K562 (cell line): Measurements from ENCODE around the gene FSTL3.

Source experiments
- TF ChIP-seq, protein P1 (sequence below): sonication (generic); IDR thresholded peaks from 2 replicates; pipeline ENCODE4 v1.6.1; 2016
- TF ChIP-seq, protein P2 (sequence below), 2 experiments: fragments of 450-650 bp; formaldehyde crosslinking in 1 of 2; IDR thresholded peaks; 2 replicates each; pipeline versions ENCODE4 v1.4.0 to v1.6.1; 2014 to 2020; ENCODE audit warnings: mild to moderate bottlenecking in 2 of 2, borderline replicate concordance in 1 of 2, low read depth in 1 of 2

DNA sequence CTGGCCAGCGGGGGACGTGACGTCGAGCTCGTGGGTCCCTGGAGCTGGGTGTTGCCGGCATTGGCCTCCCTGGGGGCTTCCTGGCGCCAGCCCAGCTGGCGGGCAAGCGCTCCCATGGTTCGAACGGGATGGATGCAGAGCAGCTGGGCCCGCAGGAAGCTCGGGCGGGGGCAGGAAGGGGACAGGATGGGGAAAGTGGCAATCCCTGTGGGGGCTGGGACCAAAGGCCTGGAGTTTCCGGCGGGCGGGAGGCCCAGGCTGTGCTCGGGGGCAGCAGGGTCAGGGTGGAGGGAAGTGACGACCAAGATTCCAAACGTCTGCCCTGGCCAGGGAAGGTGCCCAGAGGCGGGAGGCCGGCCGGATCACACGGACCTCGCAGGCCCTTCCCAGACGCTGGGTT is 51.8 kb downstream of the FSTL3 start:
- TF ChIP-seq, protein P1, sequence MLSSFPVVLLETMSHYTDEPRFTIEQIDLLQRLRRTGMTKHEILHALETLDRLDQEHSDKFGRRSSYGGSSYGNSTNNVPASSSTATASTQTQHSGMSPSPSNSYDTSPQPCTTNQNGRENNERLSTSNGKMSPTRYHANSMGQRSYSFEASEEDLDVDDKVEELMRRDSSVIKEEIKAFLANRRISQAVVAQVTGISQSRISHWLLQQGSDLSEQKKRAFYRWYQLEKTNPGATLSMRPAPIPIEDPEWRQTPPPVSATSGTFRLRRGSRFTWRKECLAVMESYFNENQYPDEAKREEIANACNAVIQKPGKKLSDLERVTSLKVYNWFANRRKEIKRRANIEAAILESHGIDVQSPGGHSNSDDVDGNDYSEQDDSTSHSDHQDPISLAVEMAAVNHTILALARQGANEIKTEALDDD: no peak
- TF ChIP-seq, protein P2, sequence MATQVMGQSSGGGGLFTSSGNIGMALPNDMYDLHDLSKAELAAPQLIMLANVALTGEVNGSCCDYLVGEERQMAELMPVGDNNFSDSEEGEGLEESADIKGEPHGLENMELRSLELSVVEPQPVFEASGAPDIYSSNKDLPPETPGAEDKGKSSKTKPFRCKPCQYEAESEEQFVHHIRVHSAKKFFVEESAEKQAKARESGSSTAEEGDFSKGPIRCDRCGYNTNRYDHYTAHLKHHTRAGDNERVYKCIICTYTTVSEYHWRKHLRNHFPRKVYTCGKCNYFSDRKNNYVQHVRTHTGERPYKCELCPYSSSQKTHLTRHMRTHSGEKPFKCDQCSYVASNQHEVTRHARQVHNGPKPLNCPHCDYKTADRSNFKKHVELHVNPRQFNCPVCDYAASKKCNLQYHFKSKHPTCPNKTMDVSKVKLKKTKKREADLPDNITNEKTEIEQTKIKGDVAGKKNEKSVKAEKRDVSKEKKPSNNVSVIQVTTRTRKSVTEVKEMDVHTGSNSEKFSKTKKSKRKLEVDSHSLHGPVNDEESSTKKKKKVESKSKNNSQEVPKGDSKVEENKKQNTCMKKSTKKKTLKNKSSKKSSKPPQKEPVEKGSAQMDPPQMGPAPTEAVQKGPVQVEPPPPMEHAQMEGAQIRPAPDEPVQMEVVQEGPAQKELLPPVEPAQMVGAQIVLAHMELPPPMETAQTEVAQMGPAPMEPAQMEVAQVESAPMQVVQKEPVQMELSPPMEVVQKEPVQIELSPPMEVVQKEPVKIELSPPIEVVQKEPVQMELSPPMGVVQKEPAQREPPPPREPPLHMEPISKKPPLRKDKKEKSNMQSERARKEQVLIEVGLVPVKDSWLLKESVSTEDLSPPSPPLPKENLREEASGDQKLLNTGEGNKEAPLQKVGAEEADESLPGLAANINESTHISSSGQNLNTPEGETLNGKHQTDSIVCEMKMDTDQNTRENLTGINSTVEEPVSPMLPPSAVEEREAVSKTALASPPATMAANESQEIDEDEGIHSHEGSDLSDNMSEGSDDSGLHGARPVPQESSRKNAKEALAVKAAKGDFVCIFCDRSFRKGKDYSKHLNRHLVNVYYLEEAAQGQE (IDR thresholded peaks at IDR 0.05; ENCODE audit: borderline replicate concordance): no peak
- TF ChIP-seq, protein P2 (CRISPR knock-in tag; IDR thresholded peaks at IDR 0.05; ENCODE audit: low read depth): no peak
